ENCODE data around the gene KLHL1. TPM values are rescaled to one million over a fixed set of nuclear protein-coding genes. Genes with fewer than 3 reads are reported as not detected.

The KLHL1 gene
- total and polyA plus RNA-seq, 2 of the 4 experiments (the other 2 are of a cell fraction) = not detected

DNA sequence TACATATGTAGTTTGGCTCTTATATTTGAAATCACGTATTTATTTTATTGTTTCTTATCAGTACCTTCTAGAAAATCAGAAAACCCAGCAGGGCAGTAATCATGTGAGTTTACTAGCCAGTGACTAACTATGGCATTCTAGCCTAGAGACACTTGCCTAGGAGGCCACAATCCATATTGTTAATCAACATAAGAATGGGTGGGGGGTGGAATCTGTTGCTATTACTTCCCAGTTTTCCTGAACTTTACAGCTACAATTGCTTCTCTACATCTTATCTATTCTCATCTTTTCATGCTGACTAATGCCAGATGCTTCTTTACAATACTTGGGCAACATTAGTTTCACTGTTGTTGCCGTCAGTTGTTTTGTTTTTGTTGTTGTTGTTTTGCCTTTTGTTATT, 19.3 kb downstream of the KLHL1 start:
- no peak overlapping the region for H2BK5ac ChIP-seq (ENCODE audit: low read depth, low read length, poor library complexity, severe bottlenecking)
- H2AFZ ChIP-seq (replicated peaks; ENCODE audit: low read length, poor library complexity) = no peak overlapping the region
- no peak overlapping the region for H3K56ac ChIP-seq (ENCODE audit: extremely low read depth, insufficient read depth, low read length)
- ChIA-PET POLR2A (ENCODE audit: unreplicated experiment) (no interaction called here), CTCF (no interaction called here)
- no peak overlapping the region for H3K27ac ChIP-seq (ENCODE audit: insufficient read depth, low read length)
- no peak for TF ChIP-seq MAFK (IDR thresholded peaks at IDR 0.05; ENCODE audit: low read depth, low read length)
- TF ChIP-seq RAD21 (IDR thresholded peaks at IDR 0.05; ENCODE audit: low read length) = no peak
- TF ChIP-seq, protein P1, sequence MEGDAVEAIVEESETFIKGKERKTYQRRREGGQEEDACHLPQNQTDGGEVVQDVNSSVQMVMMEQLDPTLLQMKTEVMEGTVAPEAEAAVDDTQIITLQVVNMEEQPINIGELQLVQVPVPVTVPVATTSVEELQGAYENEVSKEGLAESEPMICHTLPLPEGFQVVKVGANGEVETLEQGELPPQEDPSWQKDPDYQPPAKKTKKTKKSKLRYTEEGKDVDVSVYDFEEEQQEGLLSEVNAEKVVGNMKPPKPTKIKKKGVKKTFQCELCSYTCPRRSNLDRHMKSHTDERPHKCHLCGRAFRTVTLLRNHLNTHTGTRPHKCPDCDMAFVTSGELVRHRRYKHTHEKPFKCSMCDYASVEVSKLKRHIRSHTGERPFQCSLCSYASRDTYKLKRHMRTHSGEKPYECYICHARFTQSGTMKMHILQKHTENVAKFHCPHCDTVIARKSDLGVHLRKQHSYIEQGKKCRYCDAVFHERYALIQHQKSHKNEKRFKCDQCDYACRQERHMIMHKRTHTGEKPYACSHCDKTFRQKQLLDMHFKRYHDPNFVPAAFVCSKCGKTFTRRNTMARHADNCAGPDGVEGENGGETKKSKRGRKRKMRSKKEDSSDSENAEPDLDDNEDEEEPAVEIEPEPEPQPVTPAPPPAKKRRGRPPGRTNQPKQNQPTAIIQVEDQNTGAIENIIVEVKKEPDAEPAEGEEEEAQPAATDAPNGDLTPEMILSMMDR (conservative IDR thresholded peaks at IDR 0.05; ENCODE audit: low read depth, low read length) = no peak
- TF ChIP-seq, protein P2, sequence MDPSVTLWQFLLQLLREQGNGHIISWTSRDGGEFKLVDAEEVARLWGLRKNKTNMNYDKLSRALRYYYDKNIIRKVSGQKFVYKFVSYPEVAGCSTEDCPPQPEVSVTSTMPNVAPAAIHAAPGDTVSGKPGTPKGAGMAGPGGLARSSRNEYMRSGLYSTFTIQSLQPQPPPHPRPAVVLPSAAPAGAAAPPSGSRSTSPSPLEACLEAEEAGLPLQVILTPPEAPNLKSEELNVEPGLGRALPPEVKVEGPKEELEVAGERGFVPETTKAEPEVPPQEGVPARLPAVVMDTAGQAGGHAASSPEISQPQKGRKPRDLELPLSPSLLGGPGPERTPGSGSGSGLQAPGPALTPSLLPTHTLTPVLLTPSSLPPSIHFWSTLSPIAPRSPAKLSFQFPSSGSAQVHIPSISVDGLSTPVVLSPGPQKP (IDR thresholded peaks at IDR 0.05; ENCODE audit: borderline replicate concordance, low read depth, low read length) = no peak
- TF ChIP-seq, protein P3, sequence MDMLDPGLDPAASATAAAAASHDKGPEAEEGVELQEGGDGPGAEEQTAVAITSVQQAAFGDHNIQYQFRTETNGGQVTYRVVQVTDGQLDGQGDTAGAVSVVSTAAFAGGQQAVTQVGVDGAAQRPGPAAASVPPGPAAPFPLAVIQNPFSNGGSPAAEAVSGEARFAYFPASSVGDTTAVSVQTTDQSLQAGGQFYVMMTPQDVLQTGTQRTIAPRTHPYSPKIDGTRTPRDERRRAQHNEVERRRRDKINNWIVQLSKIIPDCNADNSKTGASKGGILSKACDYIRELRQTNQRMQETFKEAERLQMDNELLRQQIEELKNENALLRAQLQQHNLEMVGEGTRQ (IDR thresholded peaks at IDR 0.05; ENCODE audit: low read depth, low read length) = no peak
- no peak overlapping the region for H3K4me3 ChIP-seq (ENCODE audit: insufficient read depth, low read depth, low read length)
- H2AK5ac ChIP-seq (ENCODE audit: low read depth, low read length) = no peak overlapping the region
- no peak overlapping the region for H3K14ac ChIP-seq (replicated peaks; ENCODE audit: low read depth, low read length)
- no peaks in the 10 kb centered on the region for H3K27me3 ChIP-seq (ENCODE audit: control insufficient read depth, insufficient read depth, low read length)
- no peaks in the 10 kb centered on the region for H3K9me1 ChIP-seq (ENCODE audit: insufficient read depth, low read length)
- H3K23ac ChIP-seq (ENCODE audit: low read depth, low read length) = no peak overlapping the region
- no peaks in the 10 kb centered on the region for H3K79me1 ChIP-seq (ENCODE audit: low read depth in 1 of 2, low read length in 2 of 2)
- no peak for ATAC-seq (ENCODE audit: low read depth)
- H3K36me3 ChIP-seq (ENCODE audit: control insufficient read depth, insufficient read depth, low read length) = no peaks in the 10 kb centered on the region
- H2BK120ac ChIP-seq (ENCODE audit: low read depth, low read length) = no peak overlapping the region
- no peak overlapping the region for H3K4ac ChIP-seq (ENCODE audit: low read depth, low read length)
- H2AK9ac ChIP-seq (replicated peaks; ENCODE audit: low read depth, low read length, poor library complexity) = no peak overlapping the region
- no peak overlapping the region for H4K8ac ChIP-seq (ENCODE audit: low read depth in 2 of 2, low read length in 2 of 2)
- in situ Hi-C loops (cut with MboI; ENCODE audit: low sequenced_read_pairs) (no loop called here), dilution Hi-C loops (cut with HindIII; ENCODE audit: low sequenced_read_pairs, unreplicated experiment) (no loop called here), intact Hi-C loops (cut with micrococcal nuclease) (no loop called here)
- no CpG with 5 or more reads among the region's 2 CpGs for WGBS, 2 experiments (ENCODE audit: extremely low coverage in 2 of 2, insufficient read length in 1 of 2)
- no peak overlapping the region for H2BK15ac ChIP-seq (ENCODE audit: low read depth, low read length)
- DNase-seq = no peak
- no peak overlapping the region for H3K4me2 ChIP-seq (ENCODE audit: low read depth, low read length)
- no peak overlapping the region for H3K18ac ChIP-seq (ENCODE audit: low read depth, low read length)
- no TSS peak for BruUV-seq (replicated peaks)
- no peak overlapping the region for H4K91ac ChIP-seq (ENCODE audit: insufficient read depth, low read depth, low read length)
- no peaks in the 10 kb centered on the region for H3K4me1 ChIP-seq (ENCODE audit: control insufficient read depth, insufficient read depth, low read length)
- no peaks in the 10 kb centered on the region for H4K20me1 ChIP-seq (ENCODE audit: insufficient read depth, low read length)
- H4K5ac ChIP-seq (ENCODE audit: low read depth, low read length) = no peak overlapping the region
- no peak overlapping the region for H2BK20ac ChIP-seq (ENCODE audit: low read depth, low read length)
- H3K9ac ChIP-seq (ENCODE audit: low read depth, low read length) = no peak overlapping the region
- H3K9me3 ChIP-seq (ENCODE audit: control insufficient read depth, insufficient read depth, low read length) = peaks cover 2% of the 10 kb centered on the region; the same call in 1 of the 2 replicates
